ENCODE measurements around the gene CARD19. TPM values are rescaled to one million over a fixed set of nuclear protein-coding genes. Genes with fewer than 3 reads are reported as not detected.
"Not testable (repeated sequence)": the region's sequence is repeated elsewhere in the genome, so short reads cannot be mapped to it uniquely, and the experiment has no call there.

CARD19 gene
- total RNA-seq, 4 donors from 2014 or later: 37.0 to 61.8 (median 49.1) TPM

DNA sequence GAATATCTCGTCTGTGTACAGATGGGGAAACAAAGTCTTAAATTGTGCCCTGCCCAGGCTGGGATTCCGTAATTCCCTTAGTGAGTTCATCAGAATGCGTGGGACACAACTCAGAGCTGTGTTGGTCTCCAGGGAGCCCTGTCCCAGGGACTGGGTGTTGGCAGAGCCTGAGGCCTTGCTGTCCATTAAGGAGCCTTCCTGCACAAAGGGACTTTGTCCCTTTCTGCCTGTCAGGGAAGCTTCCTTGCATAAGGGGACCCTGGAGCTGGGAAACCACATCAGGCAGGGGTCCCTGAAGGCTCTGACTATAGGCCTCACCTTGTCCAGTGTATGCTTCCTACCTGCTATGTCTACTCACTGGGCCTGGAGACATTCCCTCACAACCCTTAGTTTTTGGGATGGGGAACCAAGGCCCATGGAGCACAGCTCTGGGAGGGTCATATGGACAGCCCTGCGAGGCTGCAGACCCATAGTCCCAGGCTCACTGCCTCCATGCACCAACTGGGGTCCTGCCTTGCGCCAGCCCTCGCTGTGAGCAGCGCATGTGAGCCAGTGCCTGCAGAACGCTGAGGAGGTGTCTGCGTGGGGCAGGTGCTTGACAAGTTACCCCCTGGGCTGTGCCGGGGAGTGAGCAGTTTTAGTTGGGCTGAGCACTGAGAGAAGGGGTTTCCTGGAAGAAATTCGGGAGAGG, 1.6 kb downstream of the CARD19 start:
- TF ChIP-seq POLR2A (IDR thresholded peaks at IDR 0.05): no peak
- TF ChIP-seq CTCF (IDR thresholded peaks at IDR 0.05): no peak
- no peak for DNase-seq
- no peaks in the 10 kb centered on the region for H3K27me3 ChIP-seq
- H3K4me1 ChIP-seq: peaks cover 32 to 58% of the 10 kb centered on the region in 2 donors
- no peaks in the 10 kb centered on the region for H3K9me3 ChIP-seq
- intact Hi-C loops (cut with DNase I): no loop called here
- peak overlapping the region in 1 of 3 donors; percentile 92 for H3K4me3 ChIP-seq (replicated peaks in 1 of 3)
- 78 to 80% methylated on average over 10 to 11 of the region's 11 CpGs for WGBS, 2 donors
- H3K27ac ChIP-seq: peak overlapping the region; percentile 78 to 94 (median 80)
- no peaks in the 10 kb centered on the region for H3K36me3 ChIP-seq

GRCh38 chr9:93098236-93098946, 2.4 kb downstream of the CARD19 start:
- TF ChIP-seq CTCF (IDR thresholded peaks at IDR 0.05) (no peak), POLR2A (IDR thresholded peaks at IDR 0.05) (no peak)
- peak; percentile 73 to 78 for DNase-seq
- Histone ChIP-seq H3K4me3 (replicated peaks in 1 of 3) (no peak overlapping the region), H3K9me3 (no peaks in the 10 kb centered on the region), H3K27ac (peak overlapping the region; percentile 5 to 94 (median 80)), H3K27me3 (no peaks in the 10 kb centered on the region), H3K36me3 (no peaks in the 10 kb centered on the region), H3K4me1 (peaks cover 27 to 50% of the 10 kb centered on the region in 2 donors)
- 49 to 61% methylated on average over 15 of the region's 15 CpGs for WGBS, 2 donors
- intact Hi-C loops (cut with DNase I): no loop called here

DNA sequence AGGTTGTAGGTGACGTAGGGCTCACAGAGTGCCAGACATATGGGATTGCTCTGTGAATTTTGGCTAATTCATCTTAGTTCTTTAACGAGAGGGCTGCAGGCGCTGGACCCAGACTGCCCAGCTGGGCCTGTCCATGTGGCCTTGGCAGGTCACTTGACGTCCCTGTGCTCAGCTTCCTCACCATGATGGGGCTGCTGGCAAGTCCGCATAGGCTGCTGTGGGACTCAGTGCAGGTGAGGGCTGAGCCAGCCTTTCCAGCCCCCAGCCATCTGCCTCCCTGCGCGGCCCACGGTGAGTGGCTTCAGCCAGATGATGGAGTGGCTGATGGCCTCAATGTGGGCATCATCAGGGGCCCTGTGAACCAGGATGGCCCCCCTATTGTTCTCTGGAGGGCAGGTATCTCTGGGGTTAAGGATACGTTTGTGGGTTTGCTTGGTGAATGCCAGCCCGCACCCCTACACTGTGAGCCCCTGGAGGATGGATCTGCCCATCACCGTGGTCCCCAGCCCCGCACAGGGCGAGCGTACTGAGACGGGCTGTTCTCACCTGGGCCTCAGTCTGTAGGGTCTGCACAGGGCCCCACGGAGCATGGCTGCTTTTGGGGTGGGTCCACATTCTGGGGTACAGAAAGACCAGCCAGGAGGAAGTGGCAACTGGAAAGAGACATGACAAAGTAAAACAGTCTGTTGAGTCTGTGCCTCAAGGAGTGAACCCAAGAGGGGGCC, 3.7 kb downstream of the CARD19 start:
- no peak for TF ChIP-seq POLR2A (IDR thresholded peaks at IDR 0.05)
- TF ChIP-seq CTCF (IDR thresholded peaks at IDR 0.05): no peak
- intact Hi-C loops (cut with DNase I): no loop called here
- no peaks in the 10 kb centered on the region for H3K27me3 ChIP-seq

GRCh38 chr9:93100276-93100636, 4.2 kb downstream of the CARD19 start:
- 98 to 99% methylated on average over 8 of the region's 8 CpGs for WGBS, 2 donors
- Histone ChIP-seq H3K4me3 (replicated peaks in 1 of 3) (no peak overlapping the region), H3K4me1 (peaks cover 20 to 32% of the 10 kb centered on the region in 2 donors), H3K27ac (no peak overlapping the region), H3K27me3 (no peaks in the 10 kb centered on the region), H3K36me3 (no peaks in the 10 kb centered on the region), H3K9me3 (no peaks in the 10 kb centered on the region)
- no peak for DNase-seq
- TF ChIP-seq CTCF (IDR thresholded peaks at IDR 0.05): no peak
- no peak for TF ChIP-seq POLR2A (IDR thresholded peaks at IDR 0.05)
- intact Hi-C loops (cut with DNase I): no loop called here

More for the DNA sequence above, 3.7 kb downstream of the CARD19 start:
- Histone ChIP-seq H3K36me3 (no peaks in the 10 kb centered on the region), H3K4me1 (peaks cover 23 to 37% of the 10 kb centered on the region in 2 donors), H3K9me3 (no peaks in the 10 kb centered on the region), H3K27ac (no peak overlapping the region), H3K4me3 (replicated peaks in 1 of 3) (no peak overlapping the region)
- DNase-seq: no peak
- 88 to 92% methylated on average over 13 to 16 of the region's 16 CpGs for WGBS, 2 donors

- DNase-seq; H3K4me3 ChIP-seq (replicated peaks in 1 of 3); H3K36me3 ChIP-seq; H3K27ac ChIP-seq; intact Hi-C loops (cut with DNase I); H3K9me3 ChIP-seq; H3K27me3 ChIP-seq: not testable (repeated sequence)
- WGBS, 2 donors: 90 to 98% methylated on average over 11 of the region's 11 CpGs
- peaks cover 20 to 32% of the 10 kb centered on the region in 2 donors for H3K4me1 ChIP-seq
Measured at GRCh38 chr9:93101086-93101485, 5.1 kb downstream of the CARD19 start.
